Nephron (organoid): ENCODE measurements around the gene FTCD.

Experiments used
- H3K27ac Mint-ChIP-seq, 3 experiments: 2 replicates each; pipeline ENCODE4 v1.8.0; 2020; ENCODE audit warnings: mixed read lengths in 3 of 3, mild to moderate bottlenecking in 2 of 3, moderate library complexity in 1 of 3
- H3K27me3 Mint-ChIP-seq: 2 replicates; pipeline ENCODE4 v1.8.0; 2021; ENCODE audit warnings: low read depth, mild to moderate bottlenecking, moderate library complexity, mixed read lengths
- H3K36me3 Mint-ChIP-seq: 2 replicates; pipeline ENCODE4 v1.8.0; 2020; ENCODE audit warnings: low read depth, mixed read lengths
- H3K4me1 Mint-ChIP-seq: 2 replicates; pipeline ENCODE4 v1.8.0; 2020; ENCODE audit warnings: mixed read lengths
- H3K4me3 Mint-ChIP-seq, 3 experiments: 2 replicates each; pipeline ENCODE4 v1.8.0; 2020; ENCODE audit warnings: mild to moderate bottlenecking in 3 of 3, mixed read lengths in 3 of 3, moderate library complexity in 2 of 3
- H3K9me3 Mint-ChIP-seq: 2 replicates; pipeline ENCODE4 v1.8.0; 2020; ENCODE audit warnings: mixed read lengths
- TF ChIP-seq, protein P1 (sequence below), 3 experiments: fragments of 200-600 bp; sonication (generic); IDR thresholded peaks; one replicate each; pipeline ENCODE4 v1.5.0; 2021; ENCODE audit warnings: antibody characterized with exemption in 3 of 3; ENCODE audit not compliant: unreplicated experiment in 3 of 3

The FTCD gene

DNA sequence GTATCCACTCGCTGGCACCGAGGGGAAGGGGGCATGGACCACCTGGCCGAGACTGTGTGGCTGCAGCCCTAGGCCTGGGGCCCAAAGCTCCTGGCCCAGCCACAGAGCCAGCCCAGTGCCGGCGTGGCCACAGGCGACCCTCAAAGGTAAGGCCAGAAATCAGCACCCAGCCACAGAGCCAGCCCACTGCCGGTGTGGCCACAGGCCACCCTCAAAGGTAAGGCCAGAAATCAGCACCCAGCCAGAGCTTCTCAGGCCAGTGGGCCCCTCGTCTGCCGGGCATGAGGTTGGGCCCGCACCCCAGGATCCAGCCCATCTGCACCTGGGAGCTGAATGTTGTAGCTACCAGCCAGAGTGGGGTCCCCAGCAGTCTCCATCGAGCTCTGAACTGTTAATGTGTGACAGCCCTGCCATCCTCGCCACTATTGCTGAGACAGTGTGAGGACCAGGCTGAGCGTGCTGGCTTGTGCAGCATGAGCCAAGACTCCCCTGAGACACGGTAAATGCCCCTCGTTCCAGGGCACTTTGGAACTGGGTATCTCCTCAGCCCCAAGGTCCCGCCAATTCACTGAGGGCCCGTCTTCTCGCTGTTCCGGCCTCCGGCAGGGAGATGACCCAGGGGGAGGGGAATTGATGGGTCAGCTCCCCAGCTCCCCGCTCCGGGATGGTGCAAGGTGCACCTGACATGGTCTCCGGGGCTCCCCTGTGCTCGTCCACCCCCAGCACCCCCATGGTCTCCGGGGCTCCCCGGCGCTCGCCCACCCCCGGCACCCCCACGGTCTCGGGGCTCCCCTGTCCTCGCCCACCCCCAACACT is 4.7 kb upstream of the FTCD start:
- Mint-ChIP-seq H3K4me1 (peaks cover 7% of the 10 kb centered on the region), H3K9me3 (no peaks in the 10 kb centered on the region), H3K27me3 (no peaks in the 10 kb centered on the region), H3K36me3 (peaks cover 25% of the 10 kb centered on the region), H3K4me3 (no peak overlapping the region), H3K27ac (no peak overlapping the region)
- TF ChIP-seq, protein P1, sequence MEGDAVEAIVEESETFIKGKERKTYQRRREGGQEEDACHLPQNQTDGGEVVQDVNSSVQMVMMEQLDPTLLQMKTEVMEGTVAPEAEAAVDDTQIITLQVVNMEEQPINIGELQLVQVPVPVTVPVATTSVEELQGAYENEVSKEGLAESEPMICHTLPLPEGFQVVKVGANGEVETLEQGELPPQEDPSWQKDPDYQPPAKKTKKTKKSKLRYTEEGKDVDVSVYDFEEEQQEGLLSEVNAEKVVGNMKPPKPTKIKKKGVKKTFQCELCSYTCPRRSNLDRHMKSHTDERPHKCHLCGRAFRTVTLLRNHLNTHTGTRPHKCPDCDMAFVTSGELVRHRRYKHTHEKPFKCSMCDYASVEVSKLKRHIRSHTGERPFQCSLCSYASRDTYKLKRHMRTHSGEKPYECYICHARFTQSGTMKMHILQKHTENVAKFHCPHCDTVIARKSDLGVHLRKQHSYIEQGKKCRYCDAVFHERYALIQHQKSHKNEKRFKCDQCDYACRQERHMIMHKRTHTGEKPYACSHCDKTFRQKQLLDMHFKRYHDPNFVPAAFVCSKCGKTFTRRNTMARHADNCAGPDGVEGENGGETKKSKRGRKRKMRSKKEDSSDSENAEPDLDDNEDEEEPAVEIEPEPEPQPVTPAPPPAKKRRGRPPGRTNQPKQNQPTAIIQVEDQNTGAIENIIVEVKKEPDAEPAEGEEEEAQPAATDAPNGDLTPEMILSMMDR (IDR thresholded peaks at IDR 0.05; ENCODE audit: unreplicated experiment in 3 of 3) = no peak

DNA sequence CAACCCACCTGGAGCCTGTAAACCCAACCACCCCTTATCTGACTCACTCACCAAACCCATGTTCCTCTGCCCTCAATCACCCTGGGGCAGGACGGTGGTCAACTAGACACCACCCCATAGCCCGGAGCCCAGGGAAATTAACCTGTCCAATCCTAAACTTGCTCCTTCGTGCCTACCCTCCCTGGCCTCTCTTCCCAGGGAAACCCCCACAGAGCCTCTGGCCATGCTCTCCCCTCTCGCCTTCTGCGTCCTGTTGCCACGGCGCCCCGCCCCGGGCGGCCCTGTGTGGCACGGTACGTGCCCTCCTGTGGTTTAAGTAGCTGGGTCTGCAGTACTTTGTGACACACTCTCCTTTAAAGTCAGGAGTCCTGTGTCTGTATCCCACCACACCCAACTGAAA is 4.0 kb upstream of the FTCD start:
- peaks cover 7% of the 10 kb centered on the region for H3K4me1 Mint-ChIP-seq
- peaks cover 20% of the 10 kb centered on the region for H3K36me3 Mint-ChIP-seq
- H3K27me3 Mint-ChIP-seq = no peaks in the 10 kb centered on the region
- H3K27ac Mint-ChIP-seq = no peak overlapping the region
- H3K4me3 Mint-ChIP-seq = no peak overlapping the region
- TF ChIP-seq, protein P1 (IDR thresholded peaks at IDR 0.05; ENCODE audit: unreplicated experiment in 3 of 3) = no peak
- no peaks in the 10 kb centered on the region for H3K9me3 Mint-ChIP-seq

DNA sequence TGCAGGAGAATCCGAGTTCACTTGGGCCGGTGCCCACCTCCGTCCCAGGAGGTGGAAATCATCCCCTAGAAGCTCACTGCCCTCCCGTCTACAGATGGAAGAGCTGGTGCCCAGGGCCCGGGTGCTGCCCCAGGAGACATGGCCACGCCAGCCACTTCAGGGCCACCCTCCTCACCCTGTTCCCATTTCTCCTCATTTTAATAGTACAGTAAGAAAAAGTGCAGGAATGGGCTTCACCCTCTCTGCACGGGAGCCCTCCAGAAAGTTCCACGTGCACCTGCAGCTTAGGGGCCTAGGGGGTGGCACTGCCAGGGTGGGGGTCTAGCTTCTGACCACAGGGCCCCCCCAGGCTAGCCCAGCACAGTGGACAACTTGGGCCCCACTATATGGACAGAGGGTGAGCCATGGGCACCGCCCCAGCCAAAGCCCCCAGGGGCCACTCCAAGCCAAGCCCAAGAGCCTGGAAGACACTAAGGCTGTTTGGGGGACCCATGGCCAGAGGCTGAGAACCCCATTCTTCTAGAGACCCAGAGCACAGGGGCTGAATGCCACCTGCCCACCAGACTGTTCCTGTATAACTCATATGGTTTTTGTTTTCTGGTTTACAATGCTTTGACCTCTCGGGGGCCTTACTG is 3.4 kb upstream of the FTCD start:
- TF ChIP-seq, protein P1 (IDR thresholded peaks at IDR 0.05; ENCODE audit: unreplicated experiment in 3 of 3) = no peak
- Mint-ChIP-seq H3K36me3 (peaks cover 15% of the 10 kb centered on the region), H3K4me3 (no peak overlapping the region), H3K27me3 (no peaks in the 10 kb centered on the region), H3K4me1 (peaks cover 7% of the 10 kb centered on the region), H3K9me3 (no peaks in the 10 kb centered on the region), H3K27ac (peak overlapping the region in 1 of 3 experiments; percentile 20)

DNA sequence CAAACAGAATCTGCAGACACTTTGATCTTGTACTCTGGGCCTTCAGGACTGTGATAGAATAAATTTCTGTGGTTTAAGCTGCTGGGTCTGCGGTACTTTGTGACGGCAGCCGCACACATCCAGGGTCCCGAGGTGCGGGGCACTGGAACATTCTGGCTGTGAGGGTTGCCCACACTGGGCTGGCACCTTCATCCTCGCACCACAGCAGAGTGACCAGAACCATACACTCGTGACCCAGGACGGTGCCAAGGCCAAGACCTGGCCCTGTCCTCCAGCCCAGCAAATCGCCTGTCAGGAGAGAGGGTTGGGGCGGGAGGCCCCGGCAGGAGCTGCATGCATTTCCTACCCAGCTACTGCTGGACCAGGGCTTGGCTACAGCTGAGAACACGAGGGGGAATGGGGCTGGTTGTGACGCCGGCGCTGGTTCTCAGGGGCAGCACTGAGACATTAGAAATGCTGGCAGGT is 2.6 kb upstream of the FTCD start:
- no peaks in the 10 kb centered on the region for H3K9me3 Mint-ChIP-seq
- H3K27me3 Mint-ChIP-seq = no peaks in the 10 kb centered on the region
- peaks cover 9% of the 10 kb centered on the region for H3K36me3 Mint-ChIP-seq
- peaks cover 1% of the 10 kb centered on the region for H3K4me1 Mint-ChIP-seq
- no peak overlapping the region for H3K4me3 Mint-ChIP-seq
- TF ChIP-seq, protein P1 (IDR thresholded peaks at IDR 0.05; ENCODE audit: unreplicated experiment in 3 of 3) = no peak
- no peak overlapping the region for H3K27ac Mint-ChIP-seq

DNA sequence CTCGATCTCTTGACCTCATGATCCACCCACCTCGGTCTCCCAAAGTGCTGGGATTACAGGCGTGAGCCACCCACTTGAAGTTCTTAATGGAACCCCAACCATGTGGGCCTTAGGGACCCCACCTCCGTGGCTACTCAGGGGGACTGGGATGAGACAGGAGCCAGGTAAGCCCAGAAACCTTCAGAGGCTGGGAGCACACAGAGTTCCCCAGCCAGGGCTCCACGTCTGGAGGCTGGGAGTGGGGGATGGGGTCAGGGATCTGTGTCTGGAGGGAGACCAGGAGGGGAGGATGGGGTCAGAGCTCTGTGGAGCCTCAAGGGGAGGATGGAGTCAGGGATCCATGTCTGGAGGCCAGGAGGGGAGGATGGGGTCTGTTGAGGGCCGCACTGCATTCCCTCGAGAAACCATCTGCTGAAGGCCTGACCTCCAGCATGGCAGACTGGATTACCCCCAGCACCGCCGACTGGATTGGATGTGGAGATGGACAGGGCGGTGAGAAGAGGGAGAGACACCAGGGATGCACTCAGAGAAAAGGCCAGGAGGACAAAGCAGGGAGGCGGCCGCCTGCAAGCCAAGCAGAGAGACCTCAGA is 2.1 kb upstream of the FTCD start:
- Mint-ChIP-seq H3K4me3 (no peak overlapping the region), H3K4me1 (peaks cover 2% of the 10 kb centered on the region), H3K27ac (no peak overlapping the region), H3K9me3 (no peaks in the 10 kb centered on the region), H3K27me3 (no peaks in the 10 kb centered on the region), H3K36me3 (peaks cover 3% of the 10 kb centered on the region)
- TF ChIP-seq, protein P1 (IDR thresholded peaks at IDR 0.05; ENCODE audit: unreplicated experiment in 3 of 3) = no peak
